Measurements from ENCODE around the gene CTPS1.

DNA sequence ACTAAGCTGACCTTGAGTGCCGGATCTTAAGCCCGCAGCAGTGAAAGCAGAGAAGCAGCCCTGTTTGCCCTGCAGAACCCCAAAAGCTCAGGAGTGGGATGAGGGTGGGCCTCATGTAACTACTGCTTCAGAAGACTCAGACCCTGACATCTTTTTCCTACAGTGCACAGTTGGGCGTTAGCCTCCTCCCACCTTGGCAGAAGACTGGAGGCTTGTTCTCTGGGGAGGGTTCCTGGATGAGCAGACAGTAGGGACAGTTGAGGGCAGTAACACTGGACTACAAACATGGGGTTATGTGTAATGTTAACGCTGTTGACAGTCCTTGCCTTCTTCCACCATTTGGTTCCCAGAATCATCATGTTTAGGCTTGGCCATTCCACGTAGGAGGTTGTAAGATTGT, 9.6 kb downstream of the CTPS1 start:
- TF ChIP-seq, protein P1, sequence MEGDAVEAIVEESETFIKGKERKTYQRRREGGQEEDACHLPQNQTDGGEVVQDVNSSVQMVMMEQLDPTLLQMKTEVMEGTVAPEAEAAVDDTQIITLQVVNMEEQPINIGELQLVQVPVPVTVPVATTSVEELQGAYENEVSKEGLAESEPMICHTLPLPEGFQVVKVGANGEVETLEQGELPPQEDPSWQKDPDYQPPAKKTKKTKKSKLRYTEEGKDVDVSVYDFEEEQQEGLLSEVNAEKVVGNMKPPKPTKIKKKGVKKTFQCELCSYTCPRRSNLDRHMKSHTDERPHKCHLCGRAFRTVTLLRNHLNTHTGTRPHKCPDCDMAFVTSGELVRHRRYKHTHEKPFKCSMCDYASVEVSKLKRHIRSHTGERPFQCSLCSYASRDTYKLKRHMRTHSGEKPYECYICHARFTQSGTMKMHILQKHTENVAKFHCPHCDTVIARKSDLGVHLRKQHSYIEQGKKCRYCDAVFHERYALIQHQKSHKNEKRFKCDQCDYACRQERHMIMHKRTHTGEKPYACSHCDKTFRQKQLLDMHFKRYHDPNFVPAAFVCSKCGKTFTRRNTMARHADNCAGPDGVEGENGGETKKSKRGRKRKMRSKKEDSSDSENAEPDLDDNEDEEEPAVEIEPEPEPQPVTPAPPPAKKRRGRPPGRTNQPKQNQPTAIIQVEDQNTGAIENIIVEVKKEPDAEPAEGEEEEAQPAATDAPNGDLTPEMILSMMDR (IDR thresholded peaks at IDR 0.05; ENCODE audit: insufficient read depth, low read length): no peak
- no peak for TF ChIP-seq POLR2AphosphoS5 (IDR thresholded peaks at IDR 0.05; ENCODE audit: low read depth)
- no peak for TF ChIP-seq REST (IDR thresholded peaks at IDR 0.05; ENCODE audit: insufficient replicate concordance, low read depth)
- no peak for TF ChIP-seq GABPA (IDR thresholded peaks at IDR 0.05; ENCODE audit: low read depth)
- no peak for TF ChIP-seq SPI1 (IDR thresholded peaks at IDR 0.05; ENCODE audit: borderline replicate concordance, low read depth)

Data from HL-60 (cell line).